Measurements from ENCODE around the gene OLFM1.

GRCh38 chr9:135170535-135170934 lies 83.1 kb downstream of the OLFM1 start:
- TF ChIP-seq YY1 (IDR thresholded peaks at IDR 0.05; ENCODE audit: insufficient read depth, insufficient read length) (no peak), SUZ12 (IDR thresholded peaks at IDR 0.05; ENCODE audit: extremely low read depth, insufficient read depth, insufficient read length) (no peak), ZNF274 (IDR thresholded peaks at IDR 0.05; ENCODE audit: low read depth, low read length) (no peak)

Measured in NT2/D1 (cell line).